Limb (tissue), 2 donors: ENCODE data around the gene RTF2.
"Not testable (repeated sequence)": the region's sequence is repeated elsewhere in the genome, so short reads cannot be mapped to it uniquely, and the experiment has no call there.

Experiments used
- DNase-seq, 2 donors: peaks; one replicate each; pipeline ENCODE4 v3.0.0-alpha.2; 2016; ENCODE audit errors: extremely low spot score in 2 of 2

The RTF2 gene

GRCh38 chr20:56542489-56543030 lies 74.1 kb downstream of the RTF2 start:
- DNase-seq = no peak

- no peak for DNase-seq
Observed at GRCh38 chr20:56551571-56551970, 83.1 kb downstream of the RTF2 start.

GRCh38 chr20:56552911-56553629 lies 84.6 kb downstream of the RTF2 start:
- no peak for DNase-seq

GRCh38 chr20:56554869-56555268 lies 86.4 kb downstream of the RTF2 start:
- peak in 1 of 2 donors; percentile 38 for DNase-seq

- no peak for DNase-seq
Observed at GRCh38 chr20:56558968-56559367, 90.5 kb downstream of the RTF2 start.

- DNase-seq = not testable (repeated sequence)
Observed at GRCh38 chr20:56564526-56564925, 96.1 kb downstream of the RTF2 start.

- no peak for DNase-seq
Observed at GRCh38 chr20:56565511-56565910, 97.1 kb downstream of the RTF2 start.

- no peak for DNase-seq
Observed at GRCh38 chr20:56566621-56567020, 98.2 kb downstream of the RTF2 start.
